CD4-positive, alpha-beta T cell treated with Interleukin-6 for 4 hours (primary cell): ENCODE results near the gene SYNE2.
"Not testable (repeated sequence)": the region's sequence is repeated elsewhere in the genome, so short reads cannot be mapped to it uniquely, and the experiment has no call there.

ENCODE experiments used
- DNase-seq: peaks from one replicate; pipeline ENCODE4 v3.0.0-alpha.2; 2020; ENCODE audit warnings: mixed read lengths

The SYNE2 gene

DNA sequence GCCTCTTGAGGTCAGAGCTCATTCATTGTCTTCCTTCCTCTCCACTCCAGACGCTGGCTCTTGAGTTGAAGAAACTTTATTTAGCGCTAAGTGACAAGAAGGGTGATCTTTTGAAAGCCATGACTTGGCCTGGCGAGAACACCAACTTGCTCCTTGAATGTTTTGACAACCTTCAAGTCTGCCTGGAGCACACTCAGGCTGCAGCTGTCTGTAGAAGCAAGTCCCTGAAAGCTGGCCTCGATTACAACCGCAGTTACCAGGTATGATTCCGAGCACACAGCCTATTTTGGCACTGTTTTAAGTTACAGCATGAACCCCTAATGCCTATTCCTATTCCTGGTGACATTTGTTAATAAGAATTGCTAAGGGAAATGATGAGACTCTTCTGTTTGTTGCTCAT lies 273.7 kb downstream of the SYNE2 start:
- DNase-seq: no peak

DNA sequence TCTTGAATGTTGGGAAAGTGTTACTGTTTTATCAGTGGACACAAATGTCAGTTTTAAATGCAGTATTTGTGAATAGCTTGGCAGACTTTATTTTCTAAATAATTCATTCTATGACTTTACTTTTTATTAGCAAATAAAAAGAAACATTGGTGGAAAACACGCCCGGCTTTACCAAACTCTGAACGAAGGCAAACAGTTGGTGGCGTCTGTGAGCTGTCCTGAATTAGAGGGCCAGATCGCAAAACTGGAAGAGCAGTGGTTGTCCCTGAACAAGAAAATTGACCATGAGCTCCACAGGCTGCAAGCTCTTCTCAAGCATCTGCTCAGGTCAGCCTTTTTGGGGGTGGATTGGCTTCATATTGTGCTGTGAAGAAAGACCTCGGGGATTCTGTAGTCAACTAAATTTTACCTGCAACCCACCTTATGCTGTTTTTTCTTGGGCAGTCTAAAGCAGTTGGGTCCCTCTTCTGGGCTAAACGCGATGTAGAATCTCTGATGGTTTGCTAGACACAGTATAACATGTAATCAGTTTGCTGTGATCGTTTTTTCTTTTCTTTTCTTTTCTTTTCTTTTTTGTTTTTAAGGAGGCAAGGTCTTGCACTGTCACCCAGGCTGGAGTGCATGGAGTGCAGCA lies 285.0 kb downstream of the SYNE2 start:
- DNase-seq: no peak

DNA sequence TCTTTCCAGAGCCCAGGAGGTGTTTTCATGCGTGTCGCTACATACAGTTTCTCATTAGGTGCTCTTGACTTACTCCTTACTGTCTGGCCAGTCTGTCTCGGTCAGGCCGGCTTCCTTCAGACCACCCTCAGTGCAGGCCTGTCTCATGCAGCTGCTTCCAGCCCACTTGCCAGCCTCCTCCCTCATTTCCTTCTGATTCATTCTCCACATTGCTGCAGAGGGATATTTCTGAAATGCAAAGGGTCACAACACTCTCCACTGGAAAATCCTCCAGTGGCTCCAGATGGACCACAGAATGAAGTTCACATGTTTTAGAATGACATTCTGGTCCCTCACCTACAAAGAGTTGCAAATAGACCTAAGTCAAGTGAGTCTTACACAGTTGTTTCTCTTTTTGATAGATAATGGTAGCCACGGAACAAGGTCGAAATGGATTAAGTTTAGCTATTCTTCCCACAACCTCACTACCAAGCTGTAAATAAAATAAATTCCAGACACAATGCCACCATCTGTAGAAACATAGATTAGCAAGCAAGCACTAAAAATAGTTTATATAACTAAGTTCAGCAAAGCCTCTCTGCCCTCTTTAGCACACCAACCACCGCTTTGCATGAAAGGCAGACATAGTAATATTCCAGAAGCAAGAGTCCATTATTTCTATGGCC lies 294.5 kb downstream of the SYNE2 start:
- no peak for DNase-seq

DNA sequence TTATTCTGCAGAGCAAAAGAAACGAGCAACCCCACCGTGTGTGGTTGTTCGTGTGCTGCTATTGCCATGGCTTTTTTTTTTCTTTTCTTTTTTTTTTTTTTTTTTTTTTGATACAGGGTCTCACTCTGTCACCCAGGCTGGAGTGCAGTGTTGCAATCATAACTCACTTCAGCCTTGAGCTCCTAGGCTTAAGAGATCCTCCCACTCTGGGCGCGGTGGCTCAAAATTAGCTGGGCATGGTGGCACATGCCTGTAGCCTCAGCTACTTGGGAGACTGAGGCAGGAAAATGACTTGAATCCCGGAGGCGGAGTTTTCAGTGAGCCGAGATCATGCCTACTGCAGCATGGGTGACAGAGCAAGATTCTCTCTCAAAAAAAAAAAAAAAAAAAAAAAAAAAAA lies 297.1 kb downstream of the SYNE2 start:
- DNase-seq: no peak

DNA sequence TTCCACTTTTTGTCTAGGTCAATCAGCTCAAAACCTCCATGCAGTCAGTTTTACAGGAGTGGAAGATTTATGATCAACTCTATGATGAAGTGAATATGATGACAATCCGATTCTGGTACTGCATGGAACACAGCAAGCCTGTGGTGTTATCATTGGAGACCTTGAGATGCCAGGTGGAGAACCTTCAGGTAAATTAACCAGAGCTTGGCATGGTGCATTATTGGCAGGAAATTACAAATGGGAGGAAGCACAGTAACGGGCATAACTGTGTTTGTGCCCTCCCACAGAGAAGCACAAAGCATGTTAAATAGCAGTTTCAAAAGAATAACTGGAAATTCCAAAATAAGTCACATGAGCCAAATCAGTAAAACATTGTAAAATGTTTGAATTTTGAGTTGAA lies 305.8 kb downstream of the SYNE2 start:
- DNase-seq: no peak

DNA sequence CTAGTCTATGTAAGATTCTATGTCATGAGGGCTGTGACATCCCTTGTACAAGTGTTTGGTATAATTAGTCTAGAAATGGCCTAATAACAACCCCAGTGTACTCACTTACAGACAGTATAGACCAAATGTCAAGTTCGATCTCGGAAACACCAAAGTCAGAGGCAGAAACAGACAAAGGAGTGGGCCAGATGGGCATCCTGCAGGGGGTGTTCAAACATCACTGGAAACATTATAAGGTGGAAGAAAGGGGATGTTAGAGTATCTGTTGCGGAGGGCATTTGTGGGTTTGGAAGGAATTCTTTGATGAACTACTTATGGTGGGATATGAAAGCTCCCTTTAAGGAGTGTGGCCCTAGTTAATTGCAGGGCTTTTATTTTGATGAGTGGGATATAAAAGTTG lies 306.8 kb downstream of the SYNE2 start:
- DNase-seq: no peak

DNA sequence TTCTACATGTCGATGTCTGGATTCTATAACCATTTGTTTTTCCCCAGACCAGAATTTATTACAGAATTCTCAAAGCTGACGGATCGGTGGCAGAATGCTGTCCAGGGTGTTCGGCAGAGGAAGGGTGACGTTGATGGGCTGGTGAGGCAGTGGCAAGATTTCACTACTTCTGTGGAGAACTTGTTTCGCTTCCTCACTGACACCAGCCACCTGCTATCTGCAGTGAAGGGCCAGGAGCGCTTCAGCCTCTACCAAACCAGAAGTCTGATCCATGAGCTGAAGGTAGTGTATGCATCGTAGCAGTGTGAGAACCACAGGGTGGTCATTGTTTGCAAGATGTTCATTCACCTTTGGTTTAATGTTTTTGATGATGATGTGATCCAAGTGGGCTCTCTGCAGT lies 317.4 kb downstream of the SYNE2 start:
- DNase-seq: no peak

DNA sequence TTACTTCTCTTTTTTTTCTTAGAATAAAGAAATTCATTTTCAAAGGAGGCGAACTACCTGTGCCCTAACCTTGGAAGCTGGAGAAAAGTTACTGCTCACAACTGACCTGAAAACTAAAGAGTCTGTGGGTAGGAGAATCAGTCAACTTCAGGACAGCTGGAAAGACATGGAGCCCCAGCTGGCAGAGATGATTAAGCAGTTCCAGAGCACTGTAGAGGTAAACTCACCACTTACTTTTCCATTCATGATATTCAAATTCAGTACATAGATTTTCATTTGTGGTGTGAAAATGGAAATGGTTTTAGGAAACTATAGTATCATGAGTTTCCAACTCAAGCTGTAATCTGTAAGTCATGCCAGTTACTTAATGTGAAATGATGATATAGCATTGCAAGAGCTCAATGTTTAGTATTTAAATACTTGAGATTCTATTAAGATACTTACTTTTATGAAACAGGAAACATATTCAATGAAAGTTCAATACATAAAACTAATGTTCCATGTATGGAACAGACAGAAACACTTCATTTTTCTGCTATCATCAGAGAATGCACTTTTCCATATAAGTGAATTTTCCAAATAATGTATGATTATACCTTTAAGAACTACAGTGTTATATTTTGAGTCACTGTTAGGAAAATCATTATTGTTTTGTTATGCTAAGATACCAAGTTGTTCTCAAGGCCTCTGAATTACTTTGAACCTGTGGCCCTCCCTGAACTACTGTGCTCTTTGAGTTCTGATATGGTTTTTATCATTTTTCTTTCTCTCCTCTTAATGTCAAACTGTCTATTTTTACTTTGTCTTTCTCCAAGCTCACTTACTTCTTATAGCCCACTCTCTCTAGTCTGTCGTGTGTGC lies 322.3 kb downstream of the SYNE2 start:
- DNase-seq: no peak

DNA sequence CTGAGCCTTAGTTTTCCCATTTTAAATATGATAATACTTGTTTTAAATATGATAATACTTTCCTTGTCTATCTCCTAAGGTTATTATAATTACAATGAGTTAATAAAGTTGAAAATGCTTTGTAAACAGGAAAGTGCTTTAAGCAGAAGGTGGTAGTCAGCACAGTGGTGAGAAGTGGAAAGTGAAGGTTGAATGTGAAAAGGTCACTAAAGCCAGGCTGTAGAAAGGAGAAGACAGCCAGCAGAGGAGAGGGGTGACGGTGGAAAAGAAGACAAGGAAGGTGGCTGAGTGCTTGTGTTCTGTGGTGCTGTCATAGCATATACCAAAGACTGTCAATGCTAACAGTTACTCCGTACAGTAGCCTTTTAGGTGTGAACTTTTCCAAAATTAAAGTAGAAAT lies 323.5 kb downstream of the SYNE2 start:
- no peak for DNase-seq

DNA sequence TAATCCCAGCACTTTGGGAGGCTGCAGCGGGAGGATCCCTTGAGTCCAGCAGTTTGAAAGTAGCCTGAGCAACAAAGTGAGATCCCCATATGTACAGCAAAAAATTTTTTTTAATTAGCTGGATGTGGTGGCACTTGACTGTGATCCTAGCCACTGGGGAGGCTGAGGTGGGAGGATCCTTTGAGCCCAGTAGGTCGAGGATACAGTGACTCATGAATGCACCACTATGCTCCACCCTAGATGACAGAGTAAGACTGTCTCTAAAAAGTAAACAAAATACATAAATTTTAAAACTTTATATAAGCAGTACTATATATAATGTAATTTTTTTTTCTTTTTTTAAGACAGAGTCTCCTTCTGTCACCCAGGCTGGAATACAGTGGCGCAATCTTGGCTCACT lies 326.0 kb downstream of the SYNE2 start:
- no peak for DNase-seq

DNA sequence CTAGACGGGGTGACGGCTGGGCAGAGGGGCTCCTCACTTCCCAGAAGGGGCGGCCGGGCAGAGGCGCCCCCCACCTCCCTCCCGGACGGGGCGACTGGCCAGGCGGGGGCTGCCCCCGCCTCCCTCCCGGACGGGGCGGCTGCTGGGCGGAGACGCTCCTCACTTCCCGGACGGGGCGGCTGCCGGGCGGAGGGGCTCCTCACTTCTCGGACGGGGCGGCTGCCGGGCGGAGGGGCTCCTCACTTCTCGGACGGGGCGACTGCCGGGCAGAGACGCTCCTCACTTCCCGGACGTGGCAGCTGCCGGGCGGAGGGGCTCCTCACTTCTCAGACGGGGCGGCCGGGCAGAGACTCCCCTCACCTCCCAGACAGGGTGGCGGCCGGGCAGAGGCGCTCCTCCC lies 330.1 kb downstream of the SYNE2 start:
- not testable (repeated sequence) for DNase-seq

DNA sequence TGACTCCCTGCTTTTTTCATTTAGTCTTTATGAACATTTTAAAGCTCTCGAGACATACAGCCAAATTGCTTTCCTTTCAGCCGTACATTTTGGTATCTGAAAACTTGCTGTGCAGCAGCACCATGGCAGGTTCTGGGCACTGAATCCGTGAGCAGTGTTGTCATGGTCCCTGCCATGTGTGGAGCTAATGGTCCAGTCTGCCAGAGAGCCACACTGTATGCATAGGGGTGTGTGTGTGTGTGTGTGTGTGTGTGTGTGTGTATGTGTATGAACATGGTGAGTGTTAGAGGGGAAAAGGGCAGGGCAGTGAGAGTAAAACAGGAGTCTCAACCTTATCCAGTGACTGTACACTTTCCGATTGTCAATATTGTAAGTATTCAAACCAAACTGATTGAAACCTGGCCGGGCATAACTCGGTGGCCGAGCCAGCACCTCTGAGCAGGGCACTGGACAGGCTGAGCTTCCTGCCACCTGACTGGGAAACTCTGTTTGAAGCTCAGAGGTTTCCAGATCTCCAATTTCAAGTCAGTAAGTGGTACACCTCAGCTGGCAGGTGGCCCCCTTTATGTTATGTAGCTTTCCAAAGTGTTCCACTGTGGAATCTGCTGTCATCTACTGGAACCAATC lies 331.4 kb downstream of the SYNE2 start:
- DNase-seq: no peak

DNA sequence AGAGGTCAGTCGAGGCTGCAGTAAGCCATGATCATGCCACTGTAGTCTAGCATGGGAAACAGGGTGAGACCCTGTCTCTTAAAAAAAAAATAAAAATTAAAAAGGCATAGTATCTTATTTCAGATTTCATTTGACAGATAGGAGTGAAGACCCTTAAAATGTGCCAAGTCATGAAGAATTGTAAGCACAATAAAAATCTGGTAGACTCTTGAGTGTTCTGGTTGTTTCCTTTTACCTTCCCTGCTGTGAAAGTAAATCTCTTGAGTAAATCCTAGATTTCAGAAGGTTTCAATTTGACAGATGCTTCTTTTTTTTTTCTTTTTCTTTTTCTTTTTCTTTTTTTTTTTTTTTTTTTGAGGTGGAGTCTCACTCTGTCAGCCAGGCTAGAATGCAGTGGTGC lies 332.4 kb downstream of the SYNE2 start:
- DNase-seq: no peak

DNA sequence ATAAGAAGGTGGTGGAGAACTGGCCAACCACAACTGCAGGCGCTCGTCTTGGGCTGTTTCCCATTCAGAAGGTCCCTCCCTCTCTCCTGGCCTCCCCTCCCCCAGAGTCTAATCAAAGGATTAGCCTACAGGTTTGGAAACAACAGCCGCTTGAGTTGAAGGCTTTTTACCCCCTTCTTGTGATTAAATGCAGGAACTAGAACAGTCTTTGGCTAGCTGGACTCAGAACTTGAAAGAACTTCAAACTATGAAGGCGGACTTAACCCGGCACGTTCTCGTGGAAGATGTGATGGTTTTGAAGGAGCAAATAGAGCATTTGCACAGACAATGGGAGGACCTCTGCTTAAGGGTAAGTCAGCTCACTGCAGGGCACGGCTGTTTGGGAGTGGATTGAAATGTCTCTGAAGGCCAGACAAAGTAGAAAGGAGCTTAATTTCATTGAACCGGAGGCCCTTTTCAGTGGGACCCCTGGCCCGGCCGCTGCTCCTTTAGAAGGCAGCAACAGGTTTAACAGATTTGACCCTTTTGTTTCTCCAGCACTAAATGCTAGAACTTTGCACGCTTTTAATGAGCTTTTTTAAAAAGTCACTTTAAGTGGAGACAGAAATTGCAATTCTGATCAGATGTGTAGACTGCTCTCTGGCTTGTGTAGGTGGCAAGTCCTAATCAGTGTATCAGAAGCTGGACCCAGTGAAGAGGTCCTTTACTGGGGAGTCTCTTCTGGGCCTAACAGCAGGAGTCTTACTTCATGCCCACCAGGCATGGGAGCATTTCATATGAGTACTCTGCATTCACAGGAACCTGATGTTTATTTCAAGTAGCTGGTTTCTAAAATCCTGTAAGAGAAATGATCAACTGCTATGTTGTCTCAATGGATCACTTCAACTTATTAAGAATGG lies 333.7 kb downstream of the SYNE2 start:
- no peak for DNase-seq

DNA sequence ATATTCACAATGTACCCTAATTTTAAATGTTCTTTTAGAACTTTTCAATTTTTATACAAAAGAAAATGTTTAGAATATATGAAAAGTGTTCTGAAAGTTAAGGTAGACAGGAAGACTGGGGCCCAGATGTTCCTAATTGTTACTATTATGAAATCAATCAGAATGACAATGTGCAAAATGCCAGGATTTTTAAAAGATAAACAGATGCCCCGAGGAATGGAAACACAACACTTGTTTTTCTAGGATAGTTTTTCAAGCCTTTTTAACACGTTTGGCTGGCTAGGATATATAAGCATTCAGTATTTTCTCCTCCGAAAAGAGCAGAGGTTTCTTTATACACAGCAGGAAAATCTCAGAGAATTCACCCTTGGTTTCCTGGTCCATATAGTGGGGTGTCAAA lies 334.5 kb downstream of the SYNE2 start:
- no peak for DNase-seq

DNA sequence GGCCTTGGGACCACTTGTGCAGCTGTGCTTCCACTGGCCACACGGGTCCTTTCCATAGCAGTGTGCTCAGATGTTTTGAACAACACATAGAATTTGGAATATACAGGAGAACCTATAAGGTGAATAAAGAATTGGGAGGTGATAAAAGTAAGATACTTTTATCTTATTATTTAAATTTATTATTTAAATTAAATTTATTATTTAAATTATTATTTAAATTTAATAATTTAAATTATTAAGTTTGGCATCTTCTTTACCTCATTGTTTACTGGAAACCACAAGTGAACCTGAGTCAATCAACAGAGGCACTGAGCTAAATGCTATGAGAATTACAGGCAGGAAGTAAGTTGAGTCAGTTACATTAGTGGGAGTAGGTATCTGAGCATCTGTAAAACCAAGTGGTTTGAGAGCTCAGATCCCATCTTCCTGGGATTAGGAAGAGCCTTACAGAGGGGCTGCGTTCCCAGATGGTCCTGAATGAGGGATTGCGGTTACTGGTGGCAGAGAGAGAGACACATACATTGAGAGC lies 338.2 kb downstream of the SYNE2 start:
- DNase-seq: no peak

DNA sequence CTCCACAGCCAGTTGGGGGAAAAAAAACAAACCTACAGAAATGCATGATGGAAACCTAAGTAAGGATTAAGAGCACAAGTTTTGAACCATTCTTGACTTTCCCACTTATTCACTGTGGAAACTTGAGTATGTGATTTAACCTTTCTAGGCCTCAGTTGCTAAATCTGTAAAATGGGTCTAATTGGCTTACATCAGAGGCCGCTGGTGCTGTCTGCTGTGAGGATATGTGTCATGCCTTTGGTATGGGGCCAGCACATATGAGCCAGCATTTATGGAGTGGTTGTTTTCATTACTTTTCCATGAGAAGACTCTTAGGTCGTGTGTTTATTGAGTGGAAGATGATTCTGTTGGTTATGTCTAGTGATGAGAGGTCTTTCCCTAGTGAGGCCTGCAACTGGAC lies 339.0 kb downstream of the SYNE2 start:
- no peak for DNase-seq

DNA sequence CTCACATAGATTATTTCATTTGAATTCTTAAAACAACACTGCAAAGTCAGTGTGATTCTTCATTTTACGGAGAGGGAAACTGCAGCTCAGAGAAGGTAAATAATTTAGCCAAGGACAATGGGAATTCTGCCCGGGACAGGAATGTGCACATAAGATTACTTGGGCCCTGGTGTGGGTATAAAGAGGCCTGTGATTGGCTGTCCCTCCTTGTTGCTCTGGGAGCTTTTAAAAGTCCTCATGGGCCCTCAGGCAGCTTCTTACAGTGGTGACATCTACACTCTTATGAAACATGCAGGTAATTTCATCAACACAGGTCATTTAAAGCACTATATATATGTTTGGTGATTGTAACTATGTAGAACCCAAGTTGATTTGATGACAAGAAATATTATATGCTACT lies 341.0 kb downstream of the SYNE2 start:
- DNase-seq: no peak

DNA sequence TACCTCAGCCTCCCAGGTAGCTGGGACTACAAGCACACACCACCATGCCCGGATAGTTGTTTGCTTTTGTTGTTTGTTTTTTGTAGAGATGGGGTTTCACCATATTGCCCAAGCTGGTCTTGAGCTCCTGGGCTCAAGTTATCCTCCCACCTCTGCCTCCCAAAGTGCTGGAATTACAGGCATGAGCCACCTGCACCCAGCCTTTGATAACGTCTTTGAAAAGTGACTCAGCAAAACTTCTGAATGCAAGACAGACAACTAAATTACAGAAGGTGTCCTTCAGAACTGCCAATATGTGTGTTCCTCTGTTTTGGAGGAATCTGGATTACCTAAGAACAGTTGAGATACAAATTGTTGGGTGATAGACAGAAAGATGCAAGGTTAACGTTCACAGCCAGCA lies 341.6 kb downstream of the SYNE2 start:
- DNase-seq: no peak

DNA sequence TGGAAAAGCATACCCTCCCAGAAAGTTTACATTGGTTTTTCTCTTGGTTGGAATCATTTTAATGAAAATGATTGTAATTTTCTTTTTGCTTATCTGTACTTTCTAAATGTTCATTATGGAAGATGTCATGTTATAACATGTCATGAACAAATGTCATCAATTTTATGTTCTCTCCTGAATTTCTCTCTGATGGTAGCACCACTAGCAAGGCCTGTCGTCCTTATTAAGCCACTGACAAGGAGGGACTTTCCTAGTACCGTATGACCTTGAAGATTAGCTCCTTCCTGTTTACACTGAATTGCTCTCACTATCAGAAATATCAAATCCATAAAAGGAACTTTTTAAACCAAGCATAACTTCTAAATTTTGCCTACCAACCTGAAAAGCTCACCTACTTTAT lies 342.4 kb downstream of the SYNE2 start:
- no peak for DNase-seq

DNA sequence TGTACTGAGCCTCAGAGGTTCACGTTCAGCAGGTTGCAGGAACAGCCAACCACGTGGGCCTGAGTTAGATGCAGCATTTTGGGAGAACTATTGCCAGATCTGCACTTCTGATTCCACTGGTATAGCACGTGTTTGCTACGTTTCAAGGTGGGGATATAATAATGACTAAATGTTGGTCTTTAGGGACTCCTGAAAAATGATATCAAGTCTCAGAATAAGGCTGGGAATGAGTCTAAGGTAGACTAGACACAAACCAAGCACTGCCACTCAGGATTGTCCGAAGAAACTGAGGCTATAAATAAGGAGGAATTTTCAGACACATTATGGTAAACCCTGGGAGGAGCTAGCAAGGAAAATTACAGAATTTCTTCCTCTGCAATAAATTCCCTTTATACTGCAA lies 343.3 kb downstream of the SYNE2 start:
- DNase-seq: no peak

DNA sequence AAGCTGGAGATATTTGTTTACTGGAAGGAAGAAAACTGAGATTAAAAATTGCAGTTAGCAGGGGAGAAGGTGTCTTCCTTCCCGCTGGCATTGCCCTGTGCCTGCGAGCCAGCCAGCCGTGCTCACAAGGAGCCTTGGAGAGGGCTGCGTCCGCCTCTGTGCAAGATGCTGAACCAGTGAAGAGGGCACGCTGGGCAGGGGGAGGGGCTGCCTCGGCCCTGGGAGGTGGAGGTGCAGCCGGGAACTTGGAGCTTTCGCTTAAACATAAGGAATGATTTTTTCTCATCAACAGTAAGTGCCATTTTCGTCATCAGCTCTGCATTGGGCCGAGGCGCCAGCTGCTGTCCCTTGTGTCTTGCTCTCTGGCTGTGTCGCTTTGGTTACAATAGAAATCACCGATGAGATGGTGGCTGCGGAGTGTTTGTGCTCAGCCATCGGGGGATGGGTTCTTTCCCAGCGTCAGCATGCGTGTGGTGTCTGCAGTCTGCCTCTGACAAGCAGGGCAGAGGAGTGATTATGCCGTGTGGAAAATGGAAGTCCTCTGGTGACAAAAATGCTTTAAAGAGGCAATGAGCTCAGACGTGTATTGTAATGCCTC lies 344.1 kb downstream of the SYNE2 start:
- DNase-seq: peak; percentile 26
